Left ventricle myocardium inferior (tissue), 1 donor: ENCODE data around the gene MPC1. TPM values are rescaled to one million over a fixed set of nuclear protein-coding genes. Genes with fewer than 3 reads are reported as not detected.
A peak's percentile ranks its signal among the peaks of the same experiment; 100 is the strongest.

Experiments
- DNase-seq: peaks from one replicate; pipeline ENCODE4 v3.0.0-alpha.2; 2020
- H3K27ac ChIP-seq: fragments of 200-600 bp; replicated peaks from 2 replicates; pipeline ENCODE4 v1.8.0; 2021
- H3K27me3 ChIP-seq: fragments of 200-600 bp; 2 replicates; pipeline ENCODE4 v1.8.0; 2021; ENCODE audit warnings: low read depth
- H3K36me3 ChIP-seq: fragments of 200-600 bp; 2 replicates; pipeline ENCODE4 v1.8.0; 2021
- H3K4me1 ChIP-seq: fragments of 200-600 bp; 2 replicates; pipeline ENCODE4 v1.8.0; 2021
- H3K4me3 ChIP-seq: fragments of 200-600 bp; 2 replicates; pipeline ENCODE4 v1.8.0; 2021; ENCODE audit warnings: mild to moderate bottlenecking, moderate library complexity
- H3K9me3 ChIP-seq: fragments of 200-600 bp; replicated peaks from 2 replicates; pipeline ENCODE4 v1.8.0; 2021
- CTCF ChIP-seq: fragments of 200-600 bp; IDR thresholded peaks from 2 replicates; pipeline ENCODE4 v1.8.0; 2021; ENCODE audit warnings: antibody characterized with exemption, mild to moderate bottlenecking, borderline replicate concordance
- intact Hi-C: fragments of 100-400 bp; cut with micrococcal nuclease; formaldehyde crosslinking; loops from one replicate; pipeline ENCODE4 v1.11.0; 2022
- long read RNA-seq: library from polyadenylated mRNA; unstranded; transcript quantifications from one replicate; pipeline ENCODE4 v2.0.0, GENCODE V29; 2021
- total RNA-seq: library from RNA; stranded (reverse); fragmentation: NEBNext Ultra II Directional; extraction: Animal tissue kit (Norgen Biotek cat#: 25700); gene quantifications from one replicate; pipeline ENCODE4 v1.2.1, GENCODE V29; 2021
- donor health status: DM: no; HTN: yes; CAD: no; lungs with severe emphysema.

The MPC1 gene
- 531 TPM for total RNA-seq
- long read RNA-seq, transcript MPC1-201 (4 exons, 976 nt), result major isoform, 413 of 439 reads
- long read RNA-seq, partial matches to known transcripts, result 4 of 439 reads
- long read RNA-seq, other reads (novel, unspliced or antisense), result 22 of 439 reads

- Histone ChIP-seq H3K4me3 (peak within 1 kb of the TSS; percentile 96), H3K4me1 (peaks cover 59% of the 10 kb centered on the region), H3K27me3 (no peaks in the 10 kb centered on the region), H3K27ac (peak within 1 kb of the TSS; percentile 98), H3K9me3 (no peaks in the 10 kb centered on the region), H3K36me3 (no peaks in the 10 kb centered on the region)
- intact Hi-C loops, result loop anchor here (10.0 kb wide), 1 partner anchor 58 kb away; no protein-coding TSS in a partner anchor
- DNase-seq, result peak; percentile 98
- TF ChIP-seq CTCF, result no peak
Measured at GRCh38 chr6:166382933-166383801, at the start of gene MPC1. TSS of gene MPC1 (minus strand) at chr6:166382940. CDS start at chr6:166382876, 64 bp downstream.

- no peak for DNase-seq
- intact Hi-C loops, result no loop called here
- TF ChIP-seq CTCF, result no peak
- Histone ChIP-seq H3K36me3 (peaks cover 48% of the 10 kb centered on the region), H3K27me3 (no peaks in the 10 kb centered on the region), H3K27ac (no peak overlapping the region), H3K9me3 (no peaks in the 10 kb centered on the region), H3K4me3 (no peak overlapping the region), H3K4me1 (no peaks in the 10 kb centered on the region)
Measured at GRCh38 chr6:166430269-166430668, 47.5 kb upstream of the MPC1 start.

DNA sequence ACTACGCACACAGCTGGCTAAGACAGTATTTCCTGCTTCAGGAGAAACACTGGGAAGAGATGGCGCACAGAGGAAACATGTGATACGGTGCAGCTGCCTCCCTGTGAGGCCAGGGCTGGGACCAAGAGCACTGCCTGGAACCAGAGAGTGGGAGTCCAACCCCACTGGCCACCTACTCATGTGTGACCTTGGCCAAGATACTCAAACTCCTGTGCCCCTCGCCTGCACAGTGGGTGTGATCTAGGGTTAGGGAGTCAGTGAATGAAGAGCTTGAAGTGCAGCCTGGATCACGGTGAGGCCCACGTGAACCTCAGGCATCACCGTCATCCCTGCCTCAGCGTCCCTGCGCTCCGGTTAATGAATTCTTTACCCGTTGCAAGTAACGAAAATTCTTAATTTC, 41.7 kb upstream of the MPC1 start:
- intact Hi-C loops, result no loop called here
- no peaks in the 10 kb centered on the region for H3K4me1 ChIP-seq
- peaks cover 54% of the 10 kb centered on the region for H3K36me3 ChIP-seq
- H3K27ac ChIP-seq, result no peak overlapping the region
- no peaks in the 10 kb centered on the region for H3K27me3 ChIP-seq
- no peak overlapping the region for H3K4me3 ChIP-seq
- no peak for DNase-seq
- no peak for TF ChIP-seq CTCF
- H3K9me3 ChIP-seq, result no peaks in the 10 kb centered on the region

DNA sequence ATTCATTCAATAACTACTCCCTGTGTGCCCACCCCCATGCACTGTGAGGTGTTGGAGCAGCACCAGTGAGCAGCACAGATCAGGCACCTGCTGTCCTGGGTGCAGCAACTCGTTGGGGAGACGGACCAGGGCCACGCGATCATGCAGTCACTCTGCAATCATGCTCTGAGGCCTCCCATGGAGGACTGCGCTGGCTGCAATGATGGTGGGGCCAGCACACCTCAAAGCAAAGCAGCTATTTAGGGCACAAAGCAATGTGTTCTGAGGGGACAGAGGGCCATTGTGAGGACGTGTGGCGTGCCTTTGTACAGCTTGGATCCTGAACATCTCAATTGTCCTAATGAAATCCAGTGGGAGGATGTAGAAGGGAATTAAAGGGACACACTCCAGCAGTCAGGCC, 41.0 kb upstream of the MPC1 start:
- intact Hi-C loops, result no loop called here
- H3K27me3 ChIP-seq, result no peaks in the 10 kb centered on the region
- H3K4me1 ChIP-seq, result no peaks in the 10 kb centered on the region
- no peaks in the 10 kb centered on the region for H3K9me3 ChIP-seq
- no peak overlapping the region for H3K4me3 ChIP-seq
- peaks cover 55% of the 10 kb centered on the region for H3K36me3 ChIP-seq
- TF ChIP-seq CTCF, result no peak
- no peak overlapping the region for H3K27ac ChIP-seq
- DNase-seq, result no peak

- H3K27me3 ChIP-seq, result no peaks in the 10 kb centered on the region
- H3K9me3 ChIP-seq, result no peaks in the 10 kb centered on the region
- intact Hi-C loops, result no loop called here
- H3K27ac ChIP-seq, result no peak overlapping the region
- no peaks in the 10 kb centered on the region for H3K4me1 ChIP-seq
- H3K4me3 ChIP-seq, result no peak overlapping the region
- DNase-seq, result no peak
- TF ChIP-seq CTCF, result no peak
- H3K36me3 ChIP-seq, result peaks cover 61% of the 10 kb centered on the region
Measured at GRCh38 chr6:166423051-166423745, 40.5 kb upstream of the MPC1 start.
